A673 (cell line): ENCODE data around the gene SCARB1. TPM values are rescaled to one million over a fixed set of nuclear protein-coding genes. Genes with fewer than 3 reads are reported as not detected.
A peak's percentile ranks its signal among the peaks of the same experiment; 100 is the strongest.

Experiments
- BruUV-seq: library from RNA; stranded (reverse); fragments of 400-500 nt; replicated peaks from 2 replicates; lab custom pipeline; 2021; lab: Mats Ljungman, UMichigan
- CTCF ChIA-PET: fragments of 300-600 bp; sonication (Branson Sonifier 250); formaldehyde crosslinking; loops from one replicate; lab custom pipeline; 2022; ENCODE audit warnings: antibody characterized with exemption; lab: Charles Lee
- POLR2A ChIA-PET: fragments of 300-600 bp; sonication (Branson Sonifier 250); formaldehyde crosslinking; loops from one replicate; lab custom pipeline; 2022; ENCODE audit warnings: antibody characterized with exemption; ENCODE audit not compliant: low non-redundant PET; lab: Charles Lee
- DNase-seq: peaks from one replicate; pipeline ENCODE4 v3.0.0-alpha.2; 2015; ENCODE audit warnings: low spot score
- H3K27ac ChIP-seq: fragments of 200-600 bp; sonication (generic); 2 replicates; pipeline ENCODE4 v1.5.1; 2016; ENCODE audit warnings: mixed run types, low read depth, mild to moderate bottlenecking, mixed read lengths, antibody characterized with exemption, low read length; ENCODE audit not compliant: poor library complexity, severe bottlenecking
- H3K27me3 ChIP-seq: fragments of 200-600 bp; sonication (generic); replicated peaks from 2 replicates; pipeline ENCODE4 v1.6.1; 2017; ENCODE audit warnings: mixed run types, low read depth, mild to moderate bottlenecking, mixed read lengths, antibody characterized with exemption, low read length; ENCODE audit not compliant: insufficient read depth, poor library complexity
- H3K36me3 ChIP-seq: fragments of 200-600 bp; sonication (generic); 2 replicates; pipeline ENCODE4 v1.6.1; 2016; ENCODE audit warnings: mixed run types, mild to moderate bottlenecking, mixed read lengths, antibody characterized with exemption, low read length; ENCODE audit not compliant: insufficient read depth, poor library complexity, severe bottlenecking
- H3K4me1 ChIP-seq: fragments of 200-600 bp; sonication (generic); 2 replicates; pipeline ENCODE4 v1.6.1; 2017; ENCODE audit warnings: mixed run types, mild to moderate bottlenecking, mixed read lengths, antibody characterized with exemption, low read length; ENCODE audit not compliant: insufficient read depth, poor library complexity, severe bottlenecking
- H3K4me3 ChIP-seq: fragments of 200-600 bp; sonication (generic); 2 replicates; pipeline ENCODE4 v1.5.1; 2016; ENCODE audit warnings: low read depth, mixed run types, mild to moderate bottlenecking, mixed read lengths, low read length; ENCODE audit not compliant: poor library complexity, severe bottlenecking
- H3K9me3 ChIP-seq: fragments of 200-600 bp; sonication (generic); 2 replicates; pipeline ENCODE4 v1.6.1; 2016; ENCODE audit warnings: mixed run types, low read depth, mild to moderate bottlenecking, mixed read lengths, antibody characterized with exemption, low read length; ENCODE audit not compliant: poor library complexity, severe bottlenecking
- CTCF ChIP-seq: fragments of 300-800, 200-600 bp; sonication (generic); conservative IDR thresholded peaks from 2 replicates; pipeline ENCODE4 v1.5.1; 2017; ENCODE audit warnings: low read depth, mild to moderate bottlenecking, antibody characterized with exemption, low read length, moderate library complexity, mixed read lengths
- EZH2 ChIP-seq: fragments of 200-600 bp; sonication (generic); IDR thresholded peaks from 2 replicates; pipeline ENCODE4 v1.6.1; 2017; ENCODE audit warnings: borderline replicate concordance, low read depth, mild to moderate bottlenecking, mixed read lengths, antibody characterized with exemption, low read length; ENCODE audit not compliant: poor library complexity, severe bottlenecking
- intact Hi-C: fragments of 100-400 bp; cut with micrococcal nuclease; formaldehyde crosslinking; loops from one replicate; pipeline ENCODE4 v1.10.0; 2022; ENCODE audit not compliant: unreplicated experiment
- total RNA-seq: library from RNA; stranded (reverse); gene quantifications from 2 replicates; pipeline ENCODE4 v1.2.3, GENCODE V29; 2021

Gene SCARB1
- total RNA-seq, 1 experiment from 2014 or later, result 74.6 TPM

- CTCF ChIA-PET, result interaction anchor here (0.7 to 0.9 kb wide), 3 partner anchors 197 to 732 kb away, joined by 3 to 5 read pairs (median 4); partner anchors contain the start of gene NCOR2
- no TSS peak for BruUV-seq
Observed at GRCh38 chr12:124764451-124764850, 99.2 kb downstream of the SCARB1 start.

GRCh38 chr12:124763594-124763979, 100.1 kb downstream of the SCARB1 start:
- no TSS peak for BruUV-seq
- ChIA-PET CTCF (no interaction called here), POLR2A (no interaction called here)
- TF ChIP-seq EZH2 (no peak), CTCF (no peak)
- DNase-seq, result no peak
- Histone ChIP-seq H3K27me3 (no peaks in the 10 kb centered on the region), H3K36me3 (no peaks in the 10 kb centered on the region), H3K27ac (no peak overlapping the region), H3K9me3 (peaks cover 11% of the 10 kb centered on the region), H3K4me3 (no peak overlapping the region), H3K4me1 (peaks cover 17% of the 10 kb centered on the region)
- intact Hi-C loops, result loop anchor here (5.0 to 10.0 kb wide), 2 partner anchors 301 to 419 kb away; no protein-coding TSS in a partner anchor

More at GRCh38 chr12:124764451-124764850, 99.2 kb downstream of the SCARB1 start:
- Histone ChIP-seq H3K4me1 (peaks cover 8% of the 10 kb centered on the region), H3K9me3 (peaks cover 11% of the 10 kb centered on the region), H3K36me3 (no peaks in the 10 kb centered on the region), H3K27me3 (no peaks in the 10 kb centered on the region), H3K4me3 (no peak overlapping the region), H3K27ac (no peak overlapping the region)
- DNase-seq, result peak; percentile 83
- POLR2A ChIA-PET, result interaction anchor here (0.6 kb wide), 1 partner anchor 34 kb away, joined by 5 read pairs; no protein-coding TSS in a partner anchor
- intact Hi-C loops, result loop anchor here (5.0 to 10.0 kb wide), 2 partner anchors 302 to 420 kb away; no protein-coding TSS in a partner anchor
- TF ChIP-seq CTCF, result peak; percentile 85
- TF ChIP-seq EZH2, result no peak

GRCh38 chr12:124762791-124763593, 100.7 kb downstream of the SCARB1 start:
- Histone ChIP-seq H3K9me3 (peaks cover 11% of the 10 kb centered on the region), H3K27ac (no peak overlapping the region), H3K36me3 (no peaks in the 10 kb centered on the region), H3K4me1 (peaks cover 23% of the 10 kb centered on the region), H3K4me3 (no peak overlapping the region), H3K27me3 (no peaks in the 10 kb centered on the region)
- CTCF ChIA-PET, result interaction anchor here (0.6 kb wide), 1 partner anchor 42 kb away, joined by 3 read pairs; no protein-coding TSS in a partner anchor
- POLR2A ChIA-PET, result no interaction called here
- no peak for DNase-seq
- TF ChIP-seq EZH2, result no peak
- TF ChIP-seq CTCF, result no peak
- intact Hi-C loops, result loop anchor here (5.0 to 10.0 kb wide), 2 partner anchors 301 to 418 kb away; no protein-coding TSS in a partner anchor
- BruUV-seq, result no TSS peak
